HG02870 (cell line): ENCODE measurements around the gene SUGP1.

Source experiments
- ATAC-seq: cut with Tn5 transposase; IDR thresholded peaks from one replicate; pipeline ENCODE4 v1.9.1; 2021; ENCODE audit warnings: mild to moderate bottlenecking, moderate library complexity; ENCODE audit not compliant: unreplicated experiment

SUGP1 gene

GRCh38 chr19:19304186-19304965, 15.9 kb downstream of the SUGP1 start:
- no peak for ATAC-seq

GRCh38 chr19:19303411-19303810, 16.9 kb downstream of the SUGP1 start:
- no peak for ATAC-seq

- ATAC-seq = no peak
These were observed 19.7 kb downstream of the SUGP1 start for GRCh38 chr19:19300613-19301012.

GRCh38 chr19:19297759-19298158, 22.6 kb downstream of the SUGP1 start:
- ATAC-seq = no peak

- ATAC-seq = no peak
These were observed 23.2 kb downstream of the SUGP1 start for GRCh38 chr19:19296953-19297689.

- no peak for ATAC-seq
These were observed 25.4 kb downstream of the SUGP1 start for GRCh38 chr19:19294914-19295313.

GRCh38 chr19:19292607-19293006, 27.7 kb downstream of the SUGP1 start:
- ATAC-seq = no peak

GRCh38 chr19:19285686-19286085, 34.6 kb downstream of the SUGP1 start:
- ATAC-seq = no peak

GRCh38 chr19:19280561-19280960, 39.7 kb downstream of the SUGP1 start:
- ATAC-seq = no peak

GRCh38 chr19:19279853-19280252, 40.5 kb downstream of the SUGP1 start:
- ATAC-seq = no peak

- ATAC-seq = no peak
These were observed 41.2 kb downstream of the SUGP1 start for GRCh38 chr19:19279062-19279612.

- no peak for ATAC-seq
These were observed 42.0 kb downstream of the SUGP1 start for GRCh38 chr19:19278315-19278714.

- no peak for ATAC-seq
These were observed 43.5 kb downstream of the SUGP1 start for GRCh38 chr19:19276851-19277250.

- no peak for ATAC-seq
These were observed 43.9 kb downstream of the SUGP1 start for GRCh38 chr19:19276386-19276785.

- ATAC-seq = no peak
These were observed 45.4 kb downstream of the SUGP1 start for GRCh38 chr19:19274716-19275565.

- no peak for ATAC-seq
These were observed 46.2 kb downstream of the SUGP1 start for GRCh38 chr19:19274146-19274545.

GRCh38 chr19:19271828-19272599, 48.3 kb downstream of the SUGP1 start:
- ATAC-seq = no peak

- ATAC-seq = no peak
These were observed 49.3 kb downstream of the SUGP1 start for GRCh38 chr19:19270749-19271571.

- no peak for ATAC-seq
These were observed 50.2 kb downstream of the SUGP1 start for GRCh38 chr19:19269952-19270694.
